HG03060 (cell line): ENCODE measurements around the gene LRRFIP2.
A peak's percentile ranks its signal among the peaks of the same experiment; 100 is the strongest.
"Not testable (repeated sequence)": the region's sequence is repeated elsewhere in the genome, so short reads cannot be mapped to it uniquely, and the experiment has no call there.

Source experiments
- ATAC-seq: cut with Tn5 transposase; IDR thresholded peaks from one replicate; pipeline ENCODE4 v1.9.1; 2021; ENCODE audit warnings: low read depth, moderate number of reproducible peaks; ENCODE audit not compliant: unreplicated experiment

LRRFIP2 gene

GRCh38 chr3:37082317-37082716 is 92.1 kb downstream of the LRRFIP2 start:
- no peak for ATAC-seq

- ATAC-seq: no peak
Measured at GRCh38 chr3:37075955-37076354, 98.4 kb downstream of the LRRFIP2 start.

DNA sequence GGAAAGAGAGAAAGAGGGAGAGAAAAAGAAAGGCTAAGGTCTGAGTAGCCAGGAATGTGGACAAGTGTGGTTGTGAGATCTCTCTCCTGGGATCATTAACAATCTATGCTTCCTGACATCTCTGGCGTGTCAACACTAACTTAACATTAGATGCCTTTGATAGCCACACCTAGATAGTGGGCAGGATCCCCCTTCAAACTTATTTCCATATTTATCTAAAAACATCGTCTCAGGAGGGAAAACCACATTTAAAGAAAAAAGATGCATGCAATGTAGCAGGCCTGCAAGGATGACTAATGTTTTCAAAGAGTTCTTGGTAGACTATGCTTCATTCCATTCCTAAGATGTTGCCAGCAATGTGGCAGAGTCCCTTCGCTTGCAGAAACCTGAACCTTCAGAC is 100.2 kb downstream of the LRRFIP2 start:
- no peak for ATAC-seq

DNA sequence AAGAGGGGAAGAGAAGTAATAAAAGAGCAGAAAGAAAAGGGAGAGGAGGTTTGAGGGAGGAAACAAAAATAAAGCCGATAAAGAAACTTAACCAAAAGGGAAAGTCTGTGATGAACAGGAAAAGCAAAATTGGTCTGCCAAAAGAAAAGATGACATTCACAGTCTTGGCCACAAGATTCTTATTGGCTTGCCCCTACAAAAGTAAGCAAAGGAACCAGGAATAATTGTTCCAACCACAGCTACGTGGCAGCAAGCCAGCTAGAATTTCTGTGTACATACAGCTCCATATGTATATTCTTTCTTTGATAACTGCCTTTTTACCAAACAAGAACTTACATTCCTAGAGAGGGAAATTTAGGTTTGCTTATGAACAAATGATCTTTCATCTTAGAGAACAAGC is 101.5 kb downstream of the LRRFIP2 start:
- ATAC-seq: no peak

- no peak for ATAC-seq
Measured at GRCh38 chr3:37071921-37072320, 102.5 kb downstream of the LRRFIP2 start.

DNA sequence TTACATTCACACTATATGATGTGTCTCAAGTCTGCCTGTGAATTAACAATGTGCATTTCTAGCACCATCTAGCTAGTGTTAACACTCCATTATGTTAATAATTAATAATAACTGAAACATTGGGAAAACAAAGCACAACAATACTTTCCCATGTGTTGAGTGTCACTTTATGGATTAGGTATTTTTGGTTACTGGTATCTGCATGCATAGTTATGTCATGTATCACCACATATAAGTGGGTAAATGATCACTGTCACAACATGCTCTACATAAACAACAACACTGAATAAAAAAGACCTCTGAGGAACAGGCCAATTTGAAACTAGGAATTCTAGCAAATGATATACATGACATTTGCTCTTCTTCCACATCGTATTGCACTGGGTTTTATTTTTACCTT is 106.4 kb downstream of the LRRFIP2 start:
- no peak for ATAC-seq

DNA sequence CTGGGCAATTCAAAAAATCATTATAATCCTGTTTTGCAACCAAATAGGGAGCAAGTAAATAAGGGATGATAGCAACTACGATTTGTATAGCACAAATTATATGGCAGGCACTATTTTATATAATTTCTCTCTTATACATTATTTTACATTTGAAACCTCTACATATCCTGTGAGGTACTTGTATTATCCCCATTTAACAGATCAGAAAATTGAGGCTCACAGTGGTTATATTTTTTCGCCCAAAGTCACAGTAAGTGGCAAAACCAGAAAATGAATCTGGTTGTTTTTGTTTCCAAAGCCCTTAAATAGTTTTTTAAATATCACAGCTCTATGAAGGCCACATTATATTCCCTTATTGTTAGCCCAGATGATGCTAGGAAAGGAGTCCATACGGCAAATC is 106.8 kb downstream of the LRRFIP2 start:
- no peak for ATAC-seq

DNA sequence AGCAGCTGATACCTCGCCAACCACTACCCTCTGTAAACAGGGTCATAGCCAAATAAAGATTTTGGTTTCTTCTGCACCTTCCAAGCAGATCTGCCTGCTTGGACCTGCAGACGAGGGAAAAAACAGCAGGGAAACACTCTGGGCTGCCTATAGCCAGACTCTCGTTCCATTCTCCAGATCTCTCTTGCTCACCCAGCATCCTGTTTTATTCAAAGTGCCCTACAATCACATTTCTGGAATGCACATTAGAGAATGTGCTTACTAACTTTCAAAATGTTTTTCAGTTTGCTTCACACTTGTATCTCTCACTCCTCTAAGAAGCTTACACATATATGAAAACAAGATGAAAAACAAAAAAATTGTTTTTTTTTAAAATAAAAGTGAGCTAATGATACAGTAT is 109.6 kb downstream of the LRRFIP2 start:
- ATAC-seq: no peak

DNA sequence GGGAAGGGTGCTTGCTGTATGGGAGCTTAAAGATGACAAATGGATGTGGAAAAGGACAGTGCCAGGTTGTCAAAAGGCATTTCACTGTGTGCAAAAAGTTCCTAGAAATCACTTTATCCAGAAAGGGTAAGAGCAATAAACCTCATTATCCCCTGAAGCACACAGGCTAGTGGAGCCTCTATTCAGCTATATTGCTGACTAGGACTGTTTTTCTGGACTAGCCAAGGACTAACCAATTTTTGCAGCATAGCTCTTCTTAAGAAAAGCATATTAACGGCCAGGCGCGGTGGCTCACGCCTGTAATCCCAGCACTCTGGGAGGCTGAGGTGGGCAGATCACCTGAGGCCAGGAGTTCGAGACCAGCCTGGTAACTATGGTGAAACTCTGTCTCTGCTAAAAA is 116.3 kb downstream of the LRRFIP2 start:
- ATAC-seq: no peak

- no peak for ATAC-seq
Measured at GRCh38 chr3:37056826-37057225, 117.6 kb downstream of the LRRFIP2 start.

- ATAC-seq: not testable (repeated sequence)
Measured at GRCh38 chr3:37055077-37055476, 119.3 kb downstream of the LRRFIP2 start.

GRCh38 chr3:37054370-37054769 is 120.0 kb downstream of the LRRFIP2 start:
- ATAC-seq: peak; percentile 94

GRCh38 chr3:37053753-37054152 is 120.6 kb downstream of the LRRFIP2 start:
- ATAC-seq: no peak

DNA sequence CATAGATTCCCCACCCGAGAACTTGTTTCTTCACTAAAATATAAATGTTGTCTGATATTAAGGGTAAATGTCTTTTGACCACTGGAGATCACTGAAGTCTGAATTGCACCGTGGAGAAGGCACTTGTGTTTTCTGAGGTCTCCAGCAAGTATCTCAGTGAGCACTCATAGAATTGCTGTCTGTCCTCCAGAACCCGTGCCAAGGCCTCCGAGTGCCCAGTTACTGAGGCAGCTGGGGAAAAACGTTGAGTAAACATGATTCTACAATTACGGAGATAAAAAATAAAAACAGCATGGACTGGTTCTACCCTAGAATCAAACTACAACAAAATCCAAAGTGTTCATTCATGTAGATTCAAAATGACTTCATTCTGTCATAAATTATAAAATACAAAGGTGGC is 121.0 kb downstream of the LRRFIP2 start:
- ATAC-seq: no peak

DNA sequence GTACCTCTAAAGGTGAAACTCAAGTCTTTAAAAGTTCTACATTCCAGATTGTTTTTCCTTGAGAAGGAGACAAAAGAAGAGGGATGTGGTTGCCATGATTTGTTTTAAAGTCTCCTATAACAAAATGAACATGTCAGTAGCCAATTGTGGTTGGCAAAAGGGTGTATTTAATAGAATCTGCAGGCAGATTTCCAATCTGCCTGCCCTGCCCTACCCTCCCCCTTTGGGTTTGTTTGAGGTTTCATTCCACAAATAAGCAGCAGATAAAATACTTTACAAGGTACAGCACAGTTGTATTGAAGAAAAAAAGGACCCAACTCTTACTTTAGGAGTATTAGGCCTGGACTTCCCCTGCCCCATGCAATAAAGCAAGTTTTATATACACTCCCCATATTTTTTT is 121.5 kb downstream of the LRRFIP2 start:
- ATAC-seq: no peak

DNA sequence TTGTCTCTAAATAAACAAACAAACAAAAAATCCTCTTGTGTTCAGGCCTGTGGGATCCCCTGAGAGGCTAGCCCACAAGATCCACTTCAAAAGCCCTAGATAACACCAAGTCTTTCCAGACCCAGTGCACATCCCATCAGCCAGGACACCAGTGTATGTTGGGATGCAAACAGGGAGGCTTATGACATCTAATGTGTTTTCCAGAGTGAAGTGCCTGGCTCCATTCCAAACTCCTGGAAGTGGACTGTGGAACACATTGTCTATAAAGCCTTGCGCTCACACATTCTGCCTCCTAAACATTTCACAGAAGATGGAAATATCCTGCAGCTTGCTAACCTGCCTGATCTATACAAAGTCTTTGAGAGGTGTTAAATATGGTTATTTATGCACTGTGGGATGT is 124.1 kb downstream of the LRRFIP2 start:
- ATAC-seq: no peak

DNA sequence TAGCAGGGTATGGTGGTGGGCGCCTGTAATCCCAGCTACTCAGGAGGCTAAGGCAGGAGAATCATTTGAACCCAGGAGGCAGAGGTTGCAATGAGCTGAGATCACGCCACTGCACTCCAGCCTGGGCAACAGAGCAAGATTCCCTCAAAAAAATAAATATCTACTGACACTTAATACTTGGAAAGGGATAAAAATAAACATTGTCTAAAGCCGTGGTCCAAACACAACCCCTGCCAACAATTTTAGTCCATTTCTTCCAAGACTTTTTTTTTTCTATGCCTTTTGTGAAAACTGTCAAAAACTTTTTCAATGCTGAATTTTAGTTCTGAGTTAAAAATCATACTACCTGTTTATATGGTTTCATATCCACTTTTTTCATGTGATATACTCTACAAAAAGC is 131.7 kb downstream of the LRRFIP2 start:
- not testable (repeated sequence) for ATAC-seq

- ATAC-seq: no peak
Measured at GRCh38 chr3:37041546-37042195, 132.7 kb downstream of the LRRFIP2 start.

DNA sequence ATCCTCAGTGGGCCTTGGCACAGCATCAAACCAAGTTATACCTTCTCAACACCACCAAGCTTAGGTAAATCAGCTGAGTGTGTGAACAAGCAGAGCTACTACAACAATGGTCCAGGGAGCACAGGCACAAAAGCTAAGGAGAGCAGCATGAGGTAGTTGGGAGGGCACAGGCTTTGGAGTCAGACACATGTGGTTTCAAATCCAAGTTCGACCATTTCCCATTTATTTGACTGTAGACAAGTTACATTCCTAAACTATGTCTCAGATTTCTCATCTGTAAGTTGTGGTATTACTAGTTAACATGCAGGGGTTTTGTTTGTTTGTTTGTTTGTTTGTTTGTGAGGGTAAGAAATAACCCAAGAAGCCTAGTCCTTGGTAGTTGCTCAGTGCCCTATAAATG is 134.2 kb downstream of the LRRFIP2 start:
- ATAC-seq: no peak

DNA sequence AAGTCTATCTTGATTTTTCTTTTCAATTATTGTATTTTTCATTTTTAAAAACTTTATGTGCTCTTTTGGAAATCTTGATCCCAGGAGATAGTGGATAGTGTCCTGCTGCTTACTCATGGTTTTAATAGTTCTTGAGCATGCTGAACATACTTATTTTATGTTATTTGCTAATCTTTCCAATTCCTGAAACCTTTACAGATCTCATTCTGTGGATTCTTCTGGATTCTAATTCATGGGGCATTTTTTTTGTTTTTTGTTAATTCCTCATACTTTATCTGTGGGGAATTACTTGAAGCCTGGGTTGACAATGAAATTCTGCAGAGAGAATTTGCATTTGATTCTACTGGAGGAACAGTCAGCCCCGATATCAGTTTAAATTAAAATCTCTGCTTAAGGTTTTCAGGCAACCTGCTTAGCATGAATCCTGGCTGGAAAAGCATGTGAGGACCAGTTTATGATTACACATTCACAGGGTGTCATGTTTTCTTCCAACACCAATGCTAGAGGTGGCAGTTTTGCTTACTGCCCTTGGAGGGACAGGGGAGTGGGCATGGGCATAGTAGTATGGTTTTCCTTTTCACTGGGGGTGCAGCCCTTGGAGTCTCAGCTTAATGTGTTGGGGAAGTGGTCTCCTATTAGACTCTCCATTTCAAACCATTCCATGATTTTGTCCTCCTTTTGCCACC is 135.1 kb downstream of the LRRFIP2 start:
- ATAC-seq: no peak

- ATAC-seq: no peak
Measured at GRCh38 chr3:37037352-37037751, 137.0 kb downstream of the LRRFIP2 start.

- ATAC-seq: no peak
Measured at GRCh38 chr3:37032961-37033360, 141.4 kb downstream of the LRRFIP2 start.
